Left ventricle myocardium inferior (tissue), 1 donor: ENCODE measurements around the gene ROBO2. TPM values are rescaled to one million over a fixed set of nuclear protein-coding genes. Genes with fewer than 3 reads are reported as not detected.

Source experiments
- DNase-seq: peaks from one replicate; pipeline ENCODE4 v3.0.0-alpha.2; 2020
- H3K27ac ChIP-seq: fragments of 200-600 bp; replicated peaks from 2 replicates; pipeline ENCODE4 v1.8.0; 2021
- H3K27me3 ChIP-seq: fragments of 200-600 bp; 2 replicates; pipeline ENCODE4 v1.8.0; 2021; ENCODE audit warnings: low read depth
- H3K36me3 ChIP-seq: fragments of 200-600 bp; 2 replicates; pipeline ENCODE4 v1.8.0; 2021
- H3K4me1 ChIP-seq: fragments of 200-600 bp; 2 replicates; pipeline ENCODE4 v1.8.0; 2021
- H3K4me3 ChIP-seq: fragments of 200-600 bp; 2 replicates; pipeline ENCODE4 v1.8.0; 2021; ENCODE audit warnings: mild to moderate bottlenecking, moderate library complexity
- H3K9me3 ChIP-seq: fragments of 200-600 bp; replicated peaks from 2 replicates; pipeline ENCODE4 v1.8.0; 2021
- CTCF ChIP-seq: fragments of 200-600 bp; IDR thresholded peaks from 2 replicates; pipeline ENCODE4 v1.8.0; 2021; ENCODE audit warnings: antibody characterized with exemption, mild to moderate bottlenecking, borderline replicate concordance
- intact Hi-C: fragments of 100-400 bp; cut with micrococcal nuclease; formaldehyde crosslinking; loops from one replicate; pipeline ENCODE4 v1.11.0; 2022
- total RNA-seq: library from RNA; stranded (reverse); fragmentation: NEBNext Ultra II Directional; extraction: Animal tissue kit (Norgen Biotek cat#: 25700); gene quantifications from one replicate; pipeline ENCODE4 v1.2.1, GENCODE V29; 2021
- donor health status: DM: no; HTN: yes; CAD: no; lungs with severe emphysema.

Gene ROBO2
- total RNA-seq, 1 donor from 2014 or later = 0.19 TPM

- H3K4me3 ChIP-seq = no peak overlapping the region
- DNase-seq = no peak
- TF ChIP-seq CTCF = no peak
- H3K36me3 ChIP-seq = no peaks in the 10 kb centered on the region
- intact Hi-C loops = no loop called here
- no peak overlapping the region for H3K27ac ChIP-seq
- no peaks in the 10 kb centered on the region for H3K4me1 ChIP-seq
- no peaks in the 10 kb centered on the region for H3K9me3 ChIP-seq
- no peaks in the 10 kb centered on the region for H3K27me3 ChIP-seq
Measured at GRCh38 chr3:77222701-77223100, 182.8 kb downstream of the ROBO2 start.

- TF ChIP-seq CTCF = no peak
- H3K27ac ChIP-seq = no peak overlapping the region
- intact Hi-C loops = no loop called here
- H3K27me3 ChIP-seq = no peaks in the 10 kb centered on the region
- no peak overlapping the region for H3K4me3 ChIP-seq
- H3K9me3 ChIP-seq = peaks cover 7% of the 10 kb centered on the region
- no peak for DNase-seq
- H3K36me3 ChIP-seq = no peaks in the 10 kb centered on the region
- no peaks in the 10 kb centered on the region for H3K4me1 ChIP-seq
Measured at GRCh38 chr3:77227567-77227966, 187.7 kb downstream of the ROBO2 start.

GRCh38 chr3:77232557-77232956, 192.7 kb downstream of the ROBO2 start:
- Histone ChIP-seq H3K36me3 (no peaks in the 10 kb centered on the region), H3K27ac (no peak overlapping the region), H3K27me3 (no peaks in the 10 kb centered on the region), H3K4me3 (no peak overlapping the region), H3K9me3 (peaks cover 12% of the 10 kb centered on the region), H3K4me1 (no peaks in the 10 kb centered on the region)
- DNase-seq = no peak
- no peak for TF ChIP-seq CTCF
- intact Hi-C loops = no loop called here

- intact Hi-C loops = no loop called here
- Histone ChIP-seq H3K4me3 (no peak overlapping the region), H3K27ac (no peak overlapping the region), H3K27me3 (no peaks in the 10 kb centered on the region), H3K4me1 (no peaks in the 10 kb centered on the region), H3K36me3 (no peaks in the 10 kb centered on the region), H3K9me3 (peaks cover 12% of the 10 kb centered on the region)
- TF ChIP-seq CTCF = no peak
- DNase-seq = no peak
Measured at GRCh38 chr3:77234004-77234403, 194.1 kb downstream of the ROBO2 start.

- Histone ChIP-seq H3K4me3 (no peak overlapping the region), H3K27me3 (no peaks in the 10 kb centered on the region), H3K27ac (no peak overlapping the region), H3K4me1 (no peaks in the 10 kb centered on the region), H3K36me3 (no peaks in the 10 kb centered on the region), H3K9me3 (peaks cover 12% of the 10 kb centered on the region)
- intact Hi-C loops = no loop called here
- TF ChIP-seq CTCF = no peak
- no peak for DNase-seq
Measured at GRCh38 chr3:77236118-77236517, 196.2 kb downstream of the ROBO2 start.
